ENCODE results near the gene PDCD6IP.
"Not testable (repeated sequence)": the region's sequence is repeated elsewhere in the genome, so short reads cannot be mapped to it uniquely, and the experiment has no call there.

- TF ChIP-seq, protein P1, sequence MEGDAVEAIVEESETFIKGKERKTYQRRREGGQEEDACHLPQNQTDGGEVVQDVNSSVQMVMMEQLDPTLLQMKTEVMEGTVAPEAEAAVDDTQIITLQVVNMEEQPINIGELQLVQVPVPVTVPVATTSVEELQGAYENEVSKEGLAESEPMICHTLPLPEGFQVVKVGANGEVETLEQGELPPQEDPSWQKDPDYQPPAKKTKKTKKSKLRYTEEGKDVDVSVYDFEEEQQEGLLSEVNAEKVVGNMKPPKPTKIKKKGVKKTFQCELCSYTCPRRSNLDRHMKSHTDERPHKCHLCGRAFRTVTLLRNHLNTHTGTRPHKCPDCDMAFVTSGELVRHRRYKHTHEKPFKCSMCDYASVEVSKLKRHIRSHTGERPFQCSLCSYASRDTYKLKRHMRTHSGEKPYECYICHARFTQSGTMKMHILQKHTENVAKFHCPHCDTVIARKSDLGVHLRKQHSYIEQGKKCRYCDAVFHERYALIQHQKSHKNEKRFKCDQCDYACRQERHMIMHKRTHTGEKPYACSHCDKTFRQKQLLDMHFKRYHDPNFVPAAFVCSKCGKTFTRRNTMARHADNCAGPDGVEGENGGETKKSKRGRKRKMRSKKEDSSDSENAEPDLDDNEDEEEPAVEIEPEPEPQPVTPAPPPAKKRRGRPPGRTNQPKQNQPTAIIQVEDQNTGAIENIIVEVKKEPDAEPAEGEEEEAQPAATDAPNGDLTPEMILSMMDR (IDR thresholded peaks at IDR 0.05): not testable (repeated sequence)
- TF ChIP-seq POLR2AphosphoS5, POLR2A (IDR thresholded peaks at IDR 0.05): not testable (repeated sequence)
These were observed 38.8 kb downstream of the PDCD6IP start for GRCh38 chr3:33837182-33837581.
